HepG2 (cell line): ENCODE measurements around the gene FLT3LG. TPM values are rescaled to one million over a fixed set of nuclear protein-coding genes. Genes with fewer than 3 reads are reported as not detected.

Source experiments
- ATF2 ChIP-seq: sonication (generic); formaldehyde crosslinking; IDR thresholded peaks from 2 replicates; pipeline ENCODE4 v1.4.0; 2020; ENCODE audit warnings: missing genetic modification reagents
- CBX5 ChIP-seq: sonication (generic); formaldehyde crosslinking; IDR thresholded peaks from 2 replicates; pipeline ENCODE4 v1.4.0; 2020; ENCODE audit warnings: missing genetic modification reagents, borderline replicate concordance
- DR1 ChIP-seq: sonication (generic); formaldehyde crosslinking; IDR thresholded peaks from 2 replicates; pipeline ENCODE4 v1.8.0; 2021; ENCODE audit warnings: mild to moderate bottlenecking, missing genetic modification reagents, inconsistent platforms
- ETV5 ChIP-seq: IDR thresholded peaks from 2 replicates; pipeline ENCODE4 v1.6.1; 2018; ENCODE audit warnings: missing biosample characterization, missing genetic modification reagents, inconsistent platforms, borderline replicate concordance
- JDP2 ChIP-seq: sonication (generic); formaldehyde crosslinking; IDR thresholded peaks from 2 replicates; pipeline ENCODE4 v1.8.1; 2022; ENCODE audit warnings: missing genetic modification reagents, borderline replicate concordance
- KLF11 ChIP-seq: IDR thresholded peaks from 2 replicates; pipeline ENCODE4 v1.6.1; 2016; ENCODE audit warnings: missing compliant biosample characterization
- MYC ChIP-seq: sonication (generic); formaldehyde crosslinking; IDR thresholded peaks from 2 replicates; pipeline ENCODE4 v1.9.0; 2021; ENCODE audit warnings: missing genetic modification reagents, borderline replicate concordance
- MYNN ChIP-seq: sonication (generic); formaldehyde crosslinking; IDR thresholded peaks from 2 replicates; pipeline ENCODE4 v1.4.0; 2020; ENCODE audit warnings: mild to moderate bottlenecking, low read depth, missing genetic modification reagents
- MZF1 ChIP-seq: sonication (generic); formaldehyde crosslinking; IDR thresholded peaks from 2 replicates; pipeline ENCODE4 v1.8.1; 2023; ENCODE audit warnings: mild to moderate bottlenecking, missing genetic modification reagents, borderline replicate concordance
- NCOA1 ChIP-seq: sonication (generic); formaldehyde crosslinking; IDR thresholded peaks from 2 replicates; pipeline ENCODE4 v1.9.0; 2021; ENCODE audit warnings: missing genetic modification reagents
- RAD21 ChIP-seq: fragments of 450-650 bp; formaldehyde crosslinking; IDR thresholded peaks from 2 replicates; pipeline ENCODE4 v1.5.0; 2020; ENCODE audit warnings: mild to moderate bottlenecking
- SALL2 ChIP-seq: sonication (generic); formaldehyde crosslinking; IDR thresholded peaks from 2 replicates; pipeline ENCODE4 v1.8.1; 2023; ENCODE audit warnings: mild to moderate bottlenecking, missing genetic modification reagents, inconsistent platforms
- SP1 ChIP-seq, 2 experiments: fragments of 450-650 bp in 1 of 2; sonication (generic) in 1 of 2; formaldehyde crosslinking in 1 of 2; IDR thresholded peaks; 2 replicates each; pipeline versions ENCODE4 v1.4.0 to v1.6.1; 2016 to 2020; ENCODE audit warnings: missing genetic modification reagents in 1 of 2
- TCF7L2 ChIP-seq: IDR thresholded peaks from 2 replicates; pipeline ENCODE4 v1.6.1; 2011; ENCODE audit warnings: mild to moderate bottlenecking, low read depth, low read length, moderate library complexity
- TEF ChIP-seq: sonication (generic); formaldehyde crosslinking; IDR thresholded peaks from 2 replicates; pipeline ENCODE4 v1.5.0; 2020; ENCODE audit warnings: missing genetic modification reagents
- ZNF143 ChIP-seq: sonication (generic); formaldehyde crosslinking; IDR thresholded peaks from 2 replicates; pipeline ENCODE4 v1.4.0; 2020; ENCODE audit warnings: missing genetic modification reagents
- ZNF263 ChIP-seq: sonication (generic); formaldehyde crosslinking; IDR thresholded peaks from 2 replicates; pipeline ENCODE4 v1.4.0; 2020; ENCODE audit warnings: missing genetic modification reagents
- ZNF331 ChIP-seq: sonication (generic); formaldehyde crosslinking; IDR thresholded peaks from 2 replicates; pipeline ENCODE4 v1.4.0; 2020; ENCODE audit warnings: missing genetic modification reagents
- ZNF749 ChIP-seq: sonication (generic); formaldehyde crosslinking; IDR thresholded peaks from 2 replicates; pipeline ENCODE4 v1.8.0; 2022; ENCODE audit warnings: mild to moderate bottlenecking, missing genetic modification reagents, moderate library complexity, borderline replicate concordance
- ZNF776 ChIP-seq: sonication (generic); formaldehyde crosslinking; IDR thresholded peaks from 2 replicates; pipeline ENCODE4 v1.4.0; 2020; ENCODE audit warnings: mild to moderate bottlenecking, missing genetic modification reagents
- ZNF784 ChIP-seq: sonication (generic); formaldehyde crosslinking; IDR thresholded peaks from 2 replicates; pipeline ENCODE4 v1.5.1; 2020; ENCODE audit warnings: missing genetic modification reagents, mild to moderate bottlenecking, borderline replicate concordance
- polyA plus RNA-seq, 8 experiments: library from polyadenylated mRNA; depleted of rRNA in 3 of 8; stranded (reverse) in 7 of 8; unstranded in 1 of 8; fragments of >200 nt; fragmentation: Illumina TruSeq in 4 of 8; extraction: Trizol in 4 of 8; gene quantifications; 2 replicates each; pipeline versions ENCODE4 v1.2.1 to v1.2.3, GENCODE V29; 2011 to 2016; ENCODE audit warnings: low read depth in 4 of 8, missing spikeins in 1 of 8, mixed read lengths in 1 of 8; ENCODE audit not compliant: insufficient read depth in 1 of 8
- total RNA-seq, 5 experiments: library from RNA; depleted of rRNA; stranded (reverse); fragments of >200 nt; fragmentation: Illumina TruSeq; extraction: Trizol; gene quantifications; 2 replicates each; pipeline ENCODE4 v1.2.3, GENCODE V29; 2016; ENCODE audit warnings: low read depth in 1 of 5
- TF ChIP-seq, protein P1 (sequence below): sonication (generic); formaldehyde crosslinking; IDR thresholded peaks from 2 replicates; pipeline ENCODE4 v1.4.0; 2020; ENCODE audit warnings: missing genetic modification reagents

Gene FLT3LG
- total and polyA plus RNA-seq, 2 of the 13 experiments (the other 11 are each of a cell fraction or from before 2014, with no cell fraction given), result 1.5 to 2.6 TPM

DNA sequence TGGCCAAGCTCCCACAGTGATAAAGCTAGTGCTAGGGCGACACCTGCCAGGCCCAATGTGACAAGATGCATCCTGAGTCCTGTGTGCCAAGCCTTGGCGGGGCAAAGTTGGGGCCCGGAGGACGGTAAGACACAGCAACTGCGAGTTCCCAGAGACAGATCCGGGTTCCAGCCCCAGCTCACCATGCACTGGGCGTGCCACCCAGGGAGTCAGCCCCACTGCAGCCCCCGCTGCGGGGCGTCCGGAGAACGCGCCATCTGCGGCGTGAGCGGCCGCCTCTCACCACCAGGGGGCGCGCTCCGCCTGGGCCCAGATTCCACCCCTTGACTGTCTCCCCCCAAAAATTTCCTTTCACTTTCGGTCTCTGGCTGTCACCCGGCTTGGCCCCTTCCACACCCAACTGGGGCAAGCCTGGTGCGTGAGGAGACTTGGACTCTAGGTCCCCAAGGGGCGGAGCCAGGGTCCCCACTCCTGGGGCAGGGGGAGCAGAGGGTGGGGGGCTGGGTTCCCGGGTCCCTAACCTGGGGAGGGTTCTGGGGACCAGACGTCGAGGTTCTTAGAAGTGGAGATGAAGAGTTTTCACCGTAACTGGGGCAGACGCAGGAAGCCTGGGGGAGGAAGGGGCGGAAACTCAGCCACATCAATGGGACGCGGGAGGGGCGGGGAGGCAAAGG lies at the start of gene FLT3LG (continued):
- TF ChIP-seq, protein P1, sequence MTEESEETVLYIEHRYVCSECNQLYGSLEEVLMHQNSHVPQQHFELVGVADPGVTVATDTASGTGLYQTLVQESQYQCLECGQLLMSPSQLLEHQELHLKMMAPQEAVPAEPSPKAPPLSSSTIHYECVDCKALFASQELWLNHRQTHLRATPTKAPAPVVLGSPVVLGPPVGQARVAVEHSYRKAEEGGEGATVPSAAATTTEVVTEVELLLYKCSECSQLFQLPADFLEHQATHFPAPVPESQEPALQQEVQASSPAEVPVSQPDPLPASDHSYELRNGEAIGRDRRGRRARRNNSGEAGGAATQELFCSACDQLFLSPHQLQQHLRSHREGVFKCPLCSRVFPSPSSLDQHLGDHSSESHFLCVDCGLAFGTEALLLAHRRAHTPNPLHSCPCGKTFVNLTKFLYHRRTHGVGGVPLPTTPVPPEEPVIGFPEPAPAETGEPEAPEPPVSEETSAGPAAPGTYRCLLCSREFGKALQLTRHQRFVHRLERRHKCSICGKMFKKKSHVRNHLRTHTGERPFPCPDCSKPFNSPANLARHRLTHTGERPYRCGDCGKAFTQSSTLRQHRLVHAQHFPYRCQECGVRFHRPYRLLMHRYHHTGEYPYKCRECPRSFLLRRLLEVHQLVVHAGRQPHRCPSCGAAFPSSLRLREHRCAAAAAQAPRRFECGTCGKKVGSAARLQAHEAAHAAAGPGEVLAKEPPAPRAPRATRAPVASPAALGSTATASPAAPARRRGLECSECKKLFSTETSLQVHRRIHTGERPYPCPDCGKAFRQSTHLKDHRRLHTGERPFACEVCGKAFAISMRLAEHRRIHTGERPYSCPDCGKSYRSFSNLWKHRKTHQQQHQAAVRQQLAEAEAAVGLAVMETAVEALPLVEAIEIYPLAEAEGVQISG, result peak; percentile 85
- TF ChIP-seq ZNF331 (CRISPR knock-in tag) (peak; percentile 32; the same call in 1 of the 2 replicates), NCOA1 (CRISPR knock-in tag) (no peak), SALL2 (CRISPR knock-in tag) (peak; percentile 64; the same call in 1 of the 2 replicates), KLF11 (no peak), SP1 (IDR thresholded peaks at IDR 0.05) (no peak), SP1 (CRISPR knock-in tag; IDR thresholded peaks at IDR 0.05) (no peak), ZNF749 (CRISPR knock-in tag) (no peak), TCF7L2 (no peak), MYNN (CRISPR knock-in tag) (no peak), DR1 (CRISPR knock-in tag) (no peak), ETV5 (CRISPR knock-in tag) (0 out of 2 replicates have a peak, but pooled peaks have one; percentile 12), ZNF263 (CRISPR knock-in tag) (no peak), CBX5 (CRISPR knock-in tag) (no peak), RAD21 (CRISPR knock-in tag) (peak; percentile 70), ATF2 (CRISPR knock-in tag) (no peak; the same call in 1 of the 2 replicates), JDP2 (CRISPR knock-in tag) (no peak), MZF1 (no peak), ZNF143 (CRISPR knock-in tag) (peak; percentile 14; the same call in 1 of the 2 replicates), ZNF784 (no peak), TEF (CRISPR knock-in tag) (no peak), ZNF776 (CRISPR knock-in tag) (no peak), MYC (CRISPR knock-in tag) (peak; percentile 48; the same call in 1 of the 2 replicates)
